Gastroesophageal sphincter (tissue), 4 donors: ENCODE measurements around the gene PGF. TPM values are rescaled to one million over a fixed set of nuclear protein-coding genes. Genes with fewer than 3 reads are reported as not detected.

Source experiments
- ATAC-seq: fragments of 150-250 bp; one replicate; pipeline ENCODE4 v1.9.1; 2016; ENCODE audit warnings: mild to moderate bottlenecking, moderate library complexity
- H3K27ac ChIP-seq, 4 donors: fragments of 200-600 bp; sonication (generic) in 3 of 4; 1 replicate in 3 of 4; 2 replicates in 1 of 4; pipeline ENCODE4 v1.5.1; 2016 to 2019
- H3K27me3 ChIP-seq: fragments of 200-600 bp; sonication (generic); one replicate; pipeline ENCODE4 v1.5.1; 2019
- H3K36me3 ChIP-seq, 2 donors: fragments of 200-600 bp; sonication (generic); one replicate each; pipeline ENCODE4 v1.5.1; 2019; ENCODE audit warnings: control low read depth in 1 of 2
- H3K4me1 ChIP-seq, 3 donors: fragments of 200-600 bp; sonication (generic); 1 replicate in 2 of 3; 2 replicates in 1 of 3; pipeline ENCODE4 v1.5.1; 2016 to 2019; ENCODE audit warnings: control low read depth in 2 of 3
- H3K4me3 ChIP-seq, 2 donors: fragments of 200-600 bp; sonication (generic); one replicate each; pipeline ENCODE4 v1.5.1; 2019; ENCODE audit warnings: mild to moderate bottlenecking in 1 of 2, moderate library complexity in 1 of 2
- H3K9me3 ChIP-seq, 3 donors: fragments of 200-600 bp; sonication (generic); one replicate each; pipeline ENCODE4 v1.5.1; 2017 to 2019; ENCODE audit warnings: control low read depth in 2 of 3
- CTCF ChIP-seq, 4 experiments: fragments of 200-600 bp in 2 of 4; fragments of 450-650 bp in 2 of 4; sonication (generic) in 1 of 4; IDR thresholded peaks; one replicate each; pipeline ENCODE4 v1.5.1; 2017 to 2019; ENCODE audit warnings: antibody characterized with exemption in 4 of 4, mild to moderate bottlenecking in 2 of 4, moderate library complexity in 2 of 4
- EP300 ChIP-seq: sonication (generic); formaldehyde crosslinking; IDR thresholded peaks from one replicate; pipeline ENCODE4 v1.6.1; 2017; ENCODE audit warnings: antibody characterized with exemption, mild to moderate bottlenecking
- POLR2A ChIP-seq, 2 donors: fragments of 450-650 bp; IDR thresholded peaks; one replicate each; pipeline ENCODE4 v1.6.1; 2017; ENCODE audit warnings: antibody characterized with exemption in 2 of 2, mild to moderate bottlenecking in 2 of 2, moderate library complexity in 1 of 2
- POLR2AphosphoS5 ChIP-seq: sonication (generic); formaldehyde crosslinking; IDR thresholded peaks from one replicate; pipeline ENCODE4 v1.6.1; 2017; ENCODE audit warnings: antibody characterized with exemption
- WGBS, 2 donors: methylation state at CpG; one replicate each; pipeline ENCODE4 v1.1.5; 2018; ENCODE audit warnings: low coverage in 1 of 2; 5-methylcytosine and 5-hydroxymethylcytosine counted together
- total RNA-seq, 4 donors: library from RNA; depleted of rRNA; stranded (reverse); fragments of >200 nt; gene quantifications; one replicate each; pipeline ENCODE4 v1.1.0, GENCODE V29; 2016

The PGF gene
- total RNA-seq, 4 donors from 2014 or later = 11.2 to 21.0 (median 16.5) TPM

- Histone ChIP-seq H3K4me1 (peaks cover 0 to 36% (median 0%) of the 10 kb centered on the region in 3 donors), H3K27me3 (no peaks in the 10 kb centered on the region), H3K4me3 (no peak overlapping the region), H3K27ac (no peak overlapping the region), H3K36me3 (peaks cover 0 to 28% of the 10 kb centered on the region in 2 donors), H3K9me3 (no peaks in the 10 kb centered on the region)
- no peak for TF ChIP-seq POLR2A (IDR thresholded peaks at IDR 0.05)
- TF ChIP-seq EP300 = no peak
- no peak for TF ChIP-seq POLR2AphosphoS5
- no peak for TF ChIP-seq CTCF (IDR thresholded peaks at IDR 0.05)
- no peak for ATAC-seq
- WGBS, 2 donors = 35 to 62% methylated on average over 2 to 5 of the region's 6 CpGs
These were observed 47.7 kb downstream of the PGF start for GRCh38 chr14:74907744-74908143.

GRCh38 chr14:74906925-74907521 lies 48.4 kb downstream of the PGF start:
- no peak for ATAC-seq
- WGBS, 2 donors = no CpG with 5 or more reads among the region's 12 CpGs
- H3K4me1 ChIP-seq = peaks cover 0 to 36% (median 0%) of the 10 kb centered on the region in 3 donors

DNA sequence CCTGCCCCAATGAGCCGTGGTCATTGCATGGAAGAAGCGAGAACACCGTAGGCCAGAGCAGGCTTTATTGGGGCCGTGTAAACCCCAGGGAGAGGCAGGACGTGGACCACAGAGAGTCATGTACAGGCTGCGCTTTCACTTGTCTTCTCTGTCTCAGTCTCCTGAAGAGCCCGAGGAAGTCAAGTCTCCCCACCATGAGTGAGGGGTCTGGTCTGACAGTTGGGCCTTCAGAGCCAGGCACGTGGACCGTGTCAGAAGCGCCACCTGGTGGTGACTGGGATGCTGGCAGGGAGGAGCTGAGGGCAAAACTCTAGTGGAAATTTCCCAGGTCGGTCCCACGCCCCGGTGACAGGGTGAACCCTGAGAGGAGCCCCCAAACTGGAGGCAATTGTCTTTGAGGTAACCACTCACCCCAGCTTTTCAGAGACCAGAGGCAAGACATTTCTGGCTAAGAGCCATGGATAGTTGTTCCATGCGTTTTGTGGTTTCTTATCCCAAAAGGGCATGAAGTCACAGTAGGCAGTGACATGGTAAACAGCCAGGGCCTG lies 49.7 kb downstream of the PGF start:
- no peaks in the 10 kb centered on the region for H3K27me3 ChIP-seq
- H3K9me3 ChIP-seq = no peaks in the 10 kb centered on the region
- peaks cover 0 to 36% (median 0%) of the 10 kb centered on the region in 3 donors for H3K4me1 ChIP-seq
- peak; percentile 61 for ATAC-seq
- H3K36me3 ChIP-seq = peaks cover 0 to 49% of the 10 kb centered on the region in 2 donors
- 40 to 70% methylated on average over 1 to 2 of the region's 14 CpGs for WGBS, 2 donors
- peak overlapping the region in 3 of 4 donors; percentile 12 to 22 (median 14) for H3K27ac ChIP-seq
- no peak for TF ChIP-seq EP300
- TF ChIP-seq POLR2AphosphoS5 = peak; percentile 27
- TF ChIP-seq POLR2A (IDR thresholded peaks at IDR 0.05) = no peak
- TF ChIP-seq CTCF (IDR thresholded peaks at IDR 0.05) = peak in 3 of 4 experiments; percentile 91 to 94 (median 92)
- no peak overlapping the region for H3K4me3 ChIP-seq

More at GRCh38 chr14:74906925-74907521, 48.4 kb downstream of the PGF start:
- no peak overlapping the region for H3K27ac ChIP-seq
- TF ChIP-seq POLR2AphosphoS5 = no peak
- no peak for TF ChIP-seq CTCF (IDR thresholded peaks at IDR 0.05)
- no peak for TF ChIP-seq POLR2A (IDR thresholded peaks at IDR 0.05)
- no peak for TF ChIP-seq EP300
- H3K4me3 ChIP-seq = no peak overlapping the region
- peaks cover 0 to 35% of the 10 kb centered on the region in 2 donors for H3K36me3 ChIP-seq
- no peaks in the 10 kb centered on the region for H3K27me3 ChIP-seq
- H3K9me3 ChIP-seq = no peaks in the 10 kb centered on the region

- Histone ChIP-seq H3K27me3 (no peaks in the 10 kb centered on the region), H3K4me1 (peaks cover 0 to 36% (median 0%) of the 10 kb centered on the region in 3 donors), H3K9me3 (no peaks in the 10 kb centered on the region), H3K4me3 (no peak overlapping the region), H3K27ac (peak overlapping the region in 3 of 4 donors; percentile 12 to 22 (median 14)), H3K36me3 (peaks cover 0 to 57% of the 10 kb centered on the region in 2 donors)
- ATAC-seq = no peak
- WGBS, 2 donors = 66 to 81% methylated on average over 2 to 4 of the region's 6 CpGs
- TF ChIP-seq POLR2A (IDR thresholded peaks at IDR 0.05) = no peak
- TF ChIP-seq EP300 = no peak
- no peak for TF ChIP-seq POLR2AphosphoS5
- no peak for TF ChIP-seq CTCF (IDR thresholded peaks at IDR 0.05)
These were observed 50.5 kb downstream of the PGF start for GRCh38 chr14:74904635-74905503.
